Gastrocnemius medialis (tissue), 4 donors: Measurements from ENCODE around the gene ADAMTS18. TPM values are rescaled to one million over a fixed set of nuclear protein-coding genes. Genes with fewer than 3 reads are reported as not detected.

Source experiments
- ATAC-seq, 2 donors: fragments of 150-250 bp; one replicate each; pipeline ENCODE4 v1.9.1; 2016
- DNase-seq, 2 donors: peaks; one replicate each; pipeline ENCODE4 v3.0.0-alpha.2; 2019
- H3K27ac ChIP-seq, 4 donors: fragments of 200-600 bp; sonication (generic); 1 replicate in 1 of 4; 2 replicates in 3 of 4; pipeline ENCODE4 v1.5.1; 2016 to 2018; ENCODE audit warnings: mild to moderate bottlenecking in 2 of 4, moderate library complexity in 1 of 4
- H3K27me3 ChIP-seq, 3 donors: fragments of 200-600 bp; sonication (generic) in 2 of 3; 1 replicate in 1 of 3; 2 replicates in 2 of 3; pipeline versions ENCODE4 v1.5.1 to v1.6.0; 2016 to 2019; ENCODE audit warnings: mild to moderate bottlenecking in 1 of 3, moderate library complexity in 1 of 3
- H3K36me3 ChIP-seq, 2 donors: fragments of 200-600 bp; sonication (generic) in 1 of 2; one replicate each; pipeline ENCODE4 v1.5.1; 2017 to 2018
- H3K4me1 ChIP-seq, 2 donors: fragments of 200-600 bp; sonication (generic) in 1 of 2; one replicate each; pipeline ENCODE4 v1.5.1; 2016 to 2017; ENCODE audit warnings: mild to moderate bottlenecking in 2 of 2
- H3K4me3 ChIP-seq, 4 donors: fragments of 200-600 bp; sonication (generic) in 3 of 4; 1 replicate in 1 of 4; 2 replicates in 3 of 4; pipeline ENCODE4 v1.5.1; 2016 to 2019; ENCODE audit warnings: mild to moderate bottlenecking in 2 of 4
- H3K9me3 ChIP-seq, 3 donors: fragments of 200-600 bp; sonication (generic) in 2 of 3; 1 replicate in 1 of 3; 2 replicates in 2 of 3; pipeline ENCODE4 v1.5.1; 2016 to 2019
- CTCF ChIP-seq, 5 experiments: fragments of 450-650 bp in 3 of 5; fragments of 200-600 bp in 2 of 5; sonication (generic) in 2 of 5; IDR thresholded peaks in 4 of 5; conservative IDR thresholded peaks in 1 of 5; 1 replicate in 4 of 5; 2 replicates in 1 of 5; pipeline ENCODE4 v1.5.1; 2016 to 2019; ENCODE audit warnings: antibody characterized with exemption in 5 of 5, mild to moderate bottlenecking in 3 of 5, moderate library complexity in 3 of 5
- POLR2A ChIP-seq, 2 donors: fragments of 450-650 bp; IDR thresholded peaks; one replicate each; pipeline ENCODE4 v1.6.1; 2017; ENCODE audit warnings: antibody characterized with exemption in 2 of 2, mild to moderate bottlenecking in 2 of 2, moderate library complexity in 2 of 2
- in situ Hi-C, 4 donors: fragments of 200-750 bp; cut with MboI; loops; one replicate each; pipeline versions ENCODE4 v1.15.0 to v1.8.0; 2017; ENCODE audit warnings: low sequenced_read_pairs in 4 of 4
- intact Hi-C: fragments of 100-400 bp; cut with DNase I; formaldehyde crosslinking; loops from one replicate; pipeline ENCODE4 v1.15.1; 2023; ENCODE audit warnings: low total_unique reads
- total RNA-seq, 4 donors: library from RNA; depleted of rRNA; stranded (reverse); fragments of >200 nt; gene quantifications; one replicate each; pipeline versions ENCODE4 v1.1.0 to v1.2.3, GENCODE V29; 2016

Gene ADAMTS18
- total RNA-seq, 4 donors from 2014 or later = 0.82 TPM; not detected in 3

- Histone ChIP-seq H3K9me3 (no peaks in the 10 kb centered on the region), H3K27me3 (no peaks in the 10 kb centered on the region), H3K4me1 (no peaks in the 10 kb centered on the region), H3K36me3 (no peaks in the 10 kb centered on the region), H3K4me3 (no peak overlapping the region), H3K27ac (no peak overlapping the region)
- DNase-seq (no peak), ATAC-seq (no peak)
- in situ Hi-C loops (no loop called here), intact Hi-C loops (no loop called here)
- TF ChIP-seq POLR2A (IDR thresholded peaks at IDR 0.05) (no peak), CTCF (IDR thresholded peaks at IDR 0.05 in 4 of 5, conservative IDR thresholded peaks at IDR 0.05 in 1 of 5) (no peak)
These were observed 38.4 kb downstream of the ADAMTS18 start for GRCh38 chr16:77396461-77396860.

- DNase-seq = no peak
- H3K9me3 ChIP-seq = no peaks in the 10 kb centered on the region
- H3K4me3 ChIP-seq = no peak overlapping the region
- H3K27me3 ChIP-seq = no peaks in the 10 kb centered on the region
- in situ Hi-C loops = no loop called here
- H3K36me3 ChIP-seq = no peaks in the 10 kb centered on the region
- intact Hi-C loops = no loop called here
- H3K27ac ChIP-seq = no peak overlapping the region
- H3K4me1 ChIP-seq = no peaks in the 10 kb centered on the region
- no peak for ATAC-seq
- TF ChIP-seq POLR2A (IDR thresholded peaks at IDR 0.05) (no peak), CTCF (IDR thresholded peaks at IDR 0.05 in 4 of 5, conservative IDR thresholded peaks at IDR 0.05 in 1 of 5) (no peak)
These were observed 40.1 kb downstream of the ADAMTS18 start for GRCh38 chr16:77394699-77395098.

DNA sequence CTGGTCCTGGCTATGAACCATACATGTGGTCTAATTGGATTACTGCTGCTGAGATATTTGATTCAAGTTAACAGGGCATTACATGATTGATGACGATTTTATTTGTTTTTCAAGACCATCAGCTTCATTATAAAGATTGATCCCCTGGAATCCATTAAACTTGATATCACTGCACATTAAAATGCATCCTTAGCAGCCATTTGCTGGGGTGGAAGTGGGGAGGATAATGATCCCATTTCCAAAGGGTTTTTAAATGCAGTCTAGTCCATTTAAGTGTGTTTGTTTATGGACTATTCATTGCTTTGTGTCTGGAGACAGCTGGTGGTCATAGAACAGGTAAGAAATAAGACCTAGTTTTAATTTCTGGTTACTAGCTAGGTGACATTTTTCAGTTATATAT, 40.9 kb downstream of the ADAMTS18 start:
- DNase-seq = no peak
- Histone ChIP-seq H3K27me3 (no peaks in the 10 kb centered on the region), H3K4me3 (no peak overlapping the region), H3K27ac (no peak overlapping the region), H3K4me1 (no peaks in the 10 kb centered on the region), H3K9me3 (no peaks in the 10 kb centered on the region), H3K36me3 (no peaks in the 10 kb centered on the region)
- intact Hi-C loops (no loop called here), in situ Hi-C loops (no loop called here)
- TF ChIP-seq POLR2A (IDR thresholded peaks at IDR 0.05) (no peak), CTCF (IDR thresholded peaks at IDR 0.05 in 4 of 5, conservative IDR thresholded peaks at IDR 0.05 in 1 of 5) (no peak)
- ATAC-seq = no peak

DNA sequence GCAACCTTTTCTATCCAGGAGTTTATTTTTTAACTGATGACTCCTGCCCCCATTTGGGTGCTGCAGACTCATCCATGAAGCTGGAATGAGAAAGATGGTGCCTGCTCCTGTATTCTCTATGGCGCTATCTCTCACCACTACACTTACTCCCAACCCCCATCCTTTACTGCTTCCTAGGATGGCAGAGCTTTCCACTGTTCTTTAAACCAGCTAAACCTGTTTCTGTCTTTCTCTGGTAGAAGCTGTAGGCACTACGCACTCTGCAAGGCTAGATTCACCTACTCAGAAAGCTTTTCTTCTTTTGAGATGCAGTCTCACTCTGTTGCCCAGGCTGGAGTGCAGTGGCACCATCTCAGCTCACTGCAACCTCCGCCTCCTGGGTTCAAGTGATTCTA, 47.0 kb downstream of the ADAMTS18 start:
- Histone ChIP-seq H3K27ac (no peak overlapping the region), H3K4me1 (no peaks in the 10 kb centered on the region), H3K27me3 (no peaks in the 10 kb centered on the region), H3K9me3 (no peaks in the 10 kb centered on the region), H3K36me3 (no peaks in the 10 kb centered on the region), H3K4me3 (no peak overlapping the region)
- intact Hi-C loops = no loop called here
- no peak for TF ChIP-seq CTCF (IDR thresholded peaks at IDR 0.05 in 4 of 5, conservative IDR thresholded peaks at IDR 0.05 in 1 of 5)
- TF ChIP-seq POLR2A (IDR thresholded peaks at IDR 0.05) = no peak
- ATAC-seq = no peak
- in situ Hi-C loops = no loop called here
- DNase-seq = no peak
